ENCODE data around the gene ETV4.

ETV4 gene

GRCh38 chr17:43543771-43544575 lies 2.2 kb downstream of the ETV4 start:
- no peak for DNase-seq (ENCODE audit: low read depth)

- no peak for DNase-seq (ENCODE audit: low read depth)
Measured at GRCh38 chr17:43543300-43543699, 2.8 kb downstream of the ETV4 start.

- no peak for DNase-seq (ENCODE audit: low read depth)
Measured at GRCh38 chr17:43542859-43543258, 3.3 kb downstream of the ETV4 start.

GRCh38 chr17:43540821-43541674 lies 5.1 kb downstream of the ETV4 start:
- no peak for DNase-seq (ENCODE audit: low read depth)

- no peak for DNase-seq (ENCODE audit: low read depth)
Measured at GRCh38 chr17:43536236-43536992, 9.7 kb downstream of the ETV4 start.

- no peak for DNase-seq (ENCODE audit: low read depth)
Measured at GRCh38 chr17:43534909-43535308, 11.2 kb downstream of the ETV4 start.

- DNase-seq (ENCODE audit: low read depth): no peak
Measured at GRCh38 chr17:43533699-43534098, 12.4 kb downstream of the ETV4 start.

- no peak for DNase-seq (ENCODE audit: low read depth)
Measured at GRCh38 chr17:43532581-43532980, 13.6 kb downstream of the ETV4 start.

- no peak for DNase-seq (ENCODE audit: low read depth)
Measured at GRCh38 chr17:43531955-43532354, 14.2 kb downstream of the ETV4 start.

- DNase-seq (ENCODE audit: low read depth): no peak
Measured at GRCh38 chr17:43531082-43531378, 15.1 kb downstream of the ETV4 start.

- no peak for DNase-seq (ENCODE audit: low read depth)
Measured at GRCh38 chr17:43530288-43531081, 15.7 kb downstream of the ETV4 start.

- no peak for DNase-seq (ENCODE audit: low read depth)
Measured at GRCh38 chr17:43529947-43530287, 16.2 kb downstream of the ETV4 start.

GRCh38 chr17:43528988-43529814 lies 16.9 kb downstream of the ETV4 start:
- DNase-seq (ENCODE audit: low read depth): no peak

- DNase-seq (ENCODE audit: low read depth): no peak
Measured at GRCh38 chr17:43528319-43528987, 17.7 kb downstream of the ETV4 start.

GRCh38 chr17:43526886-43527648 lies 19.1 kb downstream of the ETV4 start:
- DNase-seq (ENCODE audit: low read depth): no peak

GRCh38 chr17:43524945-43525575 lies 21.1 kb downstream of the ETV4 start:
- DNase-seq (ENCODE audit: low read depth): no peak

- no peak for DNase-seq (ENCODE audit: low read depth)
Measured at GRCh38 chr17:43521389-43521788, 24.8 kb downstream of the ETV4 start.

GRCh38 chr17:43517615-43518386 lies 28.3 kb downstream of the ETV4 start:
- no peak for DNase-seq (ENCODE audit: low read depth)
